NCI-H1417 (cell line): ENCODE measurements around the gene KCP.
"Not testable (repeated sequence)": the region's sequence is repeated elsewhere in the genome, so short reads cannot be mapped to it uniquely, and the experiment has no call there.

Source experiments
- DNase-seq, 3 experiments: peaks; one replicate each; lab custom pipeline; 2025; lab: John Stamatoyannopoulos, UW

KCP gene

GRCh38 chr7:128910569-128910945 is at the start of gene KCP:
TSS of gene KCP (minus strand) at chr7:128910709. CDS start at chr7:128910676, 33 bp downstream.
- no peak for DNase-seq

GRCh38 chr7:128959296-128959695 is 48.8 kb upstream of the KCP start:
- DNase-seq = no peak

- DNase-seq = no peak
These were observed 45.5 kb upstream of the KCP start for GRCh38 chr7:128955981-128956380.

GRCh38 chr7:128954830-128955802 is 44.6 kb upstream of the KCP start:
- DNase-seq = peak in 2 of 3 experiments; percentile 45 to 71

- no peak for DNase-seq
These were observed 43.6 kb upstream of the KCP start for GRCh38 chr7:128954150-128954549.

- DNase-seq = no peak
These were observed 40.8 kb upstream of the KCP start for GRCh38 chr7:128951296-128951695.

GRCh38 chr7:128948976-128949760 is 38.7 kb upstream of the KCP start:
- no peak for DNase-seq

- DNase-seq = no peak
These were observed 37.9 kb upstream of the KCP start for GRCh38 chr7:128948312-128948973.

- DNase-seq = no peak
These were observed 37.3 kb upstream of the KCP start for GRCh38 chr7:128947854-128948253.

GRCh38 chr7:128946936-128947830 is 36.7 kb upstream of the KCP start:
- no peak for DNase-seq

GRCh38 chr7:128945668-128946366 is 35.3 kb upstream of the KCP start:
- DNase-seq = no peak

GRCh38 chr7:128944487-128945236 is 34.2 kb upstream of the KCP start:
- no peak for DNase-seq

- DNase-seq = not testable (repeated sequence)
These were observed 32.7 kb upstream of the KCP start for GRCh38 chr7:128943251-128943650.

GRCh38 chr7:128941946-128942526 is 31.5 kb upstream of the KCP start:
- DNase-seq = no peak

GRCh38 chr7:128941323-128941890 is 30.9 kb upstream of the KCP start:
- no peak for DNase-seq

- DNase-seq = no peak
These were observed 30.2 kb upstream of the KCP start for GRCh38 chr7:128940494-128941322.

- no peak for DNase-seq
These were observed 29.4 kb upstream of the KCP start for GRCh38 chr7:128939861-128940410.
